ENCODE data around the gene STAG1. TPM values are rescaled to one million over a fixed set of nuclear protein-coding genes. Genes with fewer than 3 reads are reported as not detected.
"Not testable (repeated sequence)": the region's sequence is repeated elsewhere in the genome, so short reads cannot be mapped to it uniquely, and the experiment has no call there.

Gene STAG1
- total and polyA plus RNA-seq, 8 donors, result 7.5 to 105 (median 37.9) TPM

GRCh38 chr3:136476280-136476679 lies 275.9 kb downstream of the STAG1 start:
- no peaks in the 10 kb centered on the region for H3K27me3 ChIP-seq
- no peak overlapping the region for H3K27ac ChIP-seq
- 91 to 100% (median 96%) methylated on average over 1 of the region's 1 CpG for WGBS, 5 donors
- intact Hi-C loops (cut with DNase I; ENCODE audit: low total_unique reads), result no loop called here
- H3K9me3 ChIP-seq, result no peaks in the 10 kb centered on the region
- H3K36me3 ChIP-seq, result peaks cover 0 to 50% (median 41%) of the 10 kb centered on the region in 4 donors
- no peaks in the 10 kb centered on the region for H3K4me1 ChIP-seq
- no peak for DNase-seq
- no peak overlapping the region for H3K4me3 ChIP-seq
- no peak for TF ChIP-seq POLR2A (IDR thresholded peaks at IDR 0.05)
- TF ChIP-seq POLR2AphosphoS5 (IDR thresholded peaks at IDR 0.05), result no peak

GRCh38 chr3:136474876-136475275 lies 277.3 kb downstream of the STAG1 start:
- H3K27me3 ChIP-seq; H3K9me3 ChIP-seq; H3K4me1 ChIP-seq; H3K27ac ChIP-seq; DNase-seq; H3K4me3 ChIP-seq; intact Hi-C loops (cut with DNase I; ENCODE audit: low total_unique reads): not testable (repeated sequence)
- WGBS, 5 donors, result 97 to 98% (median 97%) methylated on average over 3 of the region's 3 CpGs
- H3K36me3 ChIP-seq, result peaks cover 0 to 59% (median 46%) of the 10 kb centered on the region in 4 donors

- TF ChIP-seq POLR2A (IDR thresholded peaks at IDR 0.05), result no peak
- TF ChIP-seq EP300 (IDR thresholded peaks at IDR 0.05), result no peak
- TF ChIP-seq CTCF (IDR thresholded peaks at IDR 0.05), result no peak
- TF ChIP-seq POLR2AphosphoS5 (IDR thresholded peaks at IDR 0.05), result no peak
- Histone ChIP-seq H3K36me3 (peaks cover 0 to 59% (median 46%) of the 10 kb centered on the region in 4 donors), H3K4me3 (no peak overlapping the region), H3K27ac (no peak overlapping the region), H3K9me3 (peaks cover 0 to 10% (median 0%) of the 10 kb centered on the region in 4 donors), H3K27me3 (no peaks in the 10 kb centered on the region), H3K4me1 (no peaks in the 10 kb centered on the region)
- intact Hi-C loops (cut with DNase I; ENCODE audit: low total_unique reads), result no loop called here
- WGBS, 5 donors, result 66 to 85% (median 83%) methylated on average over 3 of the region's 3 CpGs
- no peak for DNase-seq
These were observed 278.4 kb downstream of the STAG1 start for GRCh38 chr3:136473716-136474326.

DNA sequence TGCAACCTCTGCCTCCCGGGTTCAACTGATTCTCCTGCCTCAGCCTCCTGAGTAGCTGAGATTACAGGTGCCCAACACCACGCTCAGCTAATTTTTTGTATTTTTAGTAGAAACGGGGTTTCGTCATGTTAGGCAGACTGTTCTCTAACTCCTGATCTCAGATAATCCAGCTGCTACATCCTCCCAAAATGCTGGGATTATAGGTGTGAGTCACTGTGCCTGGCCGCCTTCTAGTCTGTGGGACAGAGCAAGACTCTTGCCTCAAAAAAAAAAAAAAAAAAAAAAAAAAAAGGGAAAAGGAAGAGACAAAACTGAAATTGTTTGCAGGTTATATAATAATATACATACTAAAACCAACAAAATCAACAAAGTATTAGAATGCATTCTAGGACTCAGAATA lies 286.9 kb downstream of the STAG1 start:
- intact Hi-C loops (cut with DNase I; ENCODE audit: low total_unique reads), result no loop called here
- no peak for DNase-seq
- peaks cover 0 to 21% (median 20%) of the 10 kb centered on the region in 4 donors for H3K36me3 ChIP-seq

GRCh38 chr3:136464502-136464901 lies 287.7 kb downstream of the STAG1 start:
- H3K4me1 ChIP-seq, result no peaks in the 10 kb centered on the region
- WGBS, 5 donors, result 80 to 92% (median 83%) methylated on average over 2 of the region's 2 CpGs
- intact Hi-C loops (cut with DNase I; ENCODE audit: low total_unique reads), result no loop called here
- no peak for DNase-seq
- H3K36me3 ChIP-seq, result peaks cover 0 to 22% (median 21%) of the 10 kb centered on the region in 4 donors
- TF ChIP-seq EP300 (IDR thresholded peaks at IDR 0.05) (no peak), POLR2AphosphoS5 (IDR thresholded peaks at IDR 0.05) (no peak), CTCF (IDR thresholded peaks at IDR 0.05) (no peak), POLR2A (IDR thresholded peaks at IDR 0.05) (no peak)
- no peaks in the 10 kb centered on the region for H3K27me3 ChIP-seq
- no peaks in the 10 kb centered on the region for H3K9me3 ChIP-seq
- H3K27ac ChIP-seq, result no peak overlapping the region
- no peak overlapping the region for H3K4me3 ChIP-seq

More for the DNA sequence above, 286.9 kb downstream of the STAG1 start:
- H3K27me3 ChIP-seq, result no peaks in the 10 kb centered on the region
- no peak overlapping the region for H3K27ac ChIP-seq
- WGBS, 5 donors, result 80 to 96% (median 87%) methylated on average over 5 of the region's 5 CpGs
- H3K4me1 ChIP-seq, result no peaks in the 10 kb centered on the region
- H3K9me3 ChIP-seq, result peaks cover 0 to 7% (median 0%) of the 10 kb centered on the region in 4 donors
- H3K4me3 ChIP-seq, result no peak overlapping the region
- TF ChIP-seq EP300 (IDR thresholded peaks at IDR 0.05) (no peak), POLR2AphosphoS5 (IDR thresholded peaks at IDR 0.05) (no peak), CTCF (IDR thresholded peaks at IDR 0.05) (no peak), POLR2A (IDR thresholded peaks at IDR 0.05) (no peak)

All from stomach (tissue), 9 donors.